ENCODE data around the gene FOLR3. TPM values are rescaled to one million over a fixed set of nuclear protein-coding genes. Genes with fewer than 3 reads are reported as not detected.

The FOLR3 gene
- total and polyA plus RNA-seq, 9 of the 15 experiments (the other 6 are each of a cell fraction or from before 2014, with no cell fraction given), result not detected

- DNase-seq (ENCODE audit: extremely low read depth in 1 of 4, low spot score in 3 of 4), result no peak
- in situ Hi-C loops (cut with MboI) (no loop called here), intact Hi-C loops (cut with micrococcal nuclease) (no loop called here)
- no TSS peak for BruUV-seq (replicated peaks)
- H3K9me3 ChIP-seq (replicated peaks; ENCODE audit: control insufficient read depth, insufficient read depth, low read depth, low read length), result no peaks in the 10 kb centered on the region
- no peak overlapping the region for H3K4me3 ChIP-seq
- no peaks in the 10 kb centered on the region for H4K20me1 ChIP-seq (replicated peaks; ENCODE audit: control insufficient read depth, insufficient read depth, low read length)
- 24% methylated on average over 8 of the region's 8 CpGs for WGBS (ENCODE audit: insufficient coverage, low coverage, missing lambda C conversion rate)
- H2AFZ ChIP-seq (ENCODE audit: low read depth, low read length), result no peak overlapping the region
- H3K27me3 ChIP-seq (ENCODE audit: control insufficient read depth in 2 of 2, insufficient read depth in 2 of 2, low read length in 2 of 2), result peaks cover 10 to 29% of the 10 kb centered on the region in 2 experiments; a peak in 3 of 5 replicates
- POLR2A ChIA-PET, result interaction anchor here (0.6 kb wide), 1 partner anchor 65 kb away, joined by 3 read pairs; no protein-coding TSS in a partner anchor
- CTCF ChIA-PET (ENCODE audit: low intra/inter-chr PET ratio), result no interaction called here
- H3K79me2 ChIP-seq (ENCODE audit: control insufficient read depth, insufficient read depth, low read length), result no peaks in the 10 kb centered on the region
- no peaks in the 10 kb centered on the region; a peak in 1 of 5 replicates for H3K4me1 ChIP-seq (replicated peaks in 1 of 2; ENCODE audit: control insufficient read depth in 2 of 2, insufficient read depth in 2 of 2, low read length in 2 of 2)
- TF ChIP-seq ZNF354B (CRISPR knock-in tag; IDR thresholded peaks at IDR 0.05) (no peak), CREB1 (IDR thresholded peaks at IDR 0.05) (no peak), CREB1 (CRISPR knock-in tag; IDR thresholded peaks at IDR 0.05) (no peak), TAF15 (IDR thresholded peaks at IDR 0.05; ENCODE audit: low read depth, low read length) (no peak), GATAD2B (IDR thresholded peaks at IDR 0.05; ENCODE audit: borderline replicate concordance) (no peak), KDM5B (IDR thresholded peaks at IDR 0.05; ENCODE audit: insufficient replicate concordance, low read depth, low read length) (no peak), ESRRA (IDR thresholded peaks at IDR 0.05; ENCODE audit: borderline replicate concordance, low read depth) (no peak), ZNF551 (CRISPR knock-in tag; IDR thresholded peaks at IDR 0.05) (no peak), CREB3 (tag; conservative IDR thresholded peaks at IDR 0.05; ENCODE audit: low read depth) (no peak), RBM22 (IDR thresholded peaks at IDR 0.05; ENCODE audit: low read depth, low read length, poor library complexity, severe bottlenecking) (no peak), ZNF830 (CRISPR knock-in tag; IDR thresholded peaks at IDR 0.05) (no peak), ZNF12 (CRISPR knock-in tag; IDR thresholded peaks at IDR 0.05) (no peak), MECOM (CRISPR knock-in tag; IDR thresholded peaks at IDR 0.05) (no peak), ZNF124 (CRISPR knock-in tag; IDR thresholded peaks at IDR 0.05) (no peak)
- FAIRE-seq, result no peak
- no peaks in the 10 kb centered on the region for H3K36me3 ChIP-seq (ENCODE audit: control insufficient read depth, insufficient read depth, low read length)
- no peak for ATAC-seq
- H3K9me1 ChIP-seq (ENCODE audit: control insufficient read depth, insufficient read depth, low read length), result peaks cover 3% of the 10 kb centered on the region
- no peak overlapping the region for H3K27ac ChIP-seq (ENCODE audit: extremely low read depth, low read depth, low read length)
- no peak overlapping the region for H3K4me2 ChIP-seq (ENCODE audit: insufficient read depth, low read length)
- no peak overlapping the region for H3K9ac ChIP-seq (ENCODE audit: insufficient read depth in 1 of 2, low read depth in 2 of 2, low read length in 2 of 2)
These were observed 39.0 kb downstream of the FOLR3 start for GRCh38 chr11:72174302-72175070.
